Panc1 (cell line): ENCODE measurements around the gene DYNC2I2. TPM values are rescaled to one million over a fixed set of nuclear protein-coding genes. Genes with fewer than 3 reads are reported as not detected.

Experiments used
- ATAC-seq: fragments of 200-7000 bp; cut with Tn5 transposase; 2 replicates; pipeline ENCODE4 v1.9.1; 2020; ENCODE audit warnings: mild to moderate bottlenecking, moderate library complexity
- BruUV-seq: library from RNA; stranded (reverse); fragments of 400-500 nt; replicated peaks from 2 replicates; lab custom pipeline; 2021; lab: Mats Ljungman, UMichigan
- CTCF ChIA-PET: fragments of 300-600 bp; sonication (Branson Sonifier 250); formaldehyde crosslinking; loops from one replicate; lab custom pipeline; 2022; ENCODE audit warnings: antibody characterized with exemption; lab: Charles Lee
- POLR2A ChIA-PET: fragments of 300-600 bp; sonication (Branson Sonifier 250); formaldehyde crosslinking; loops from one replicate; lab custom pipeline; 2022; ENCODE audit warnings: antibody characterized with exemption; lab: Charles Lee
- DNase-seq: peaks from one replicate; pipeline ENCODE4 v3.0.0-alpha.2; 2010; ENCODE audit warnings: low read depth, low spot score
- H3K27ac ChIP-seq: 2 replicates; pipeline ENCODE4 v1.5.1; 2011; ENCODE audit warnings: mild to moderate bottlenecking, low read length, inconsistent platforms
- H3K27me3 ChIP-seq: fragments of 200-500 bp; sonication (Bioruptor generic); 2 replicates; pipeline ENCODE4 v1.6.0; 2014; ENCODE audit warnings: low read length, inconsistent platforms; ENCODE audit not compliant: control insufficient read depth, insufficient read depth
- H3K36me3 ChIP-seq: fragments of 200-500 bp; sonication (Bioruptor generic); 2 replicates; pipeline ENCODE4 v1.5.1; 2014; ENCODE audit warnings: inconsistent platforms, mild to moderate bottlenecking, low read length, moderate library complexity; ENCODE audit not compliant: control insufficient read depth, insufficient read depth
- H3K4me1 ChIP-seq: 2 replicates; pipeline ENCODE4 v1.5.1; 2011; ENCODE audit warnings: inconsistent platforms, mild to moderate bottlenecking, low read length, moderate library complexity; ENCODE audit not compliant: control insufficient read depth, insufficient read depth
- H3K4me3 ChIP-seq, 2 experiments: 2 replicates each; pipeline ENCODE4 v1.5.1; 2011 to 2012; ENCODE audit warnings: low read depth in 2 of 2, low read length in 2 of 2, mild to moderate bottlenecking in 2 of 2, inconsistent platforms in 1 of 2, moderate library complexity in 1 of 2
- H3K9me3 ChIP-seq: fragments of 200-500 bp; sonication (Bioruptor generic); 2 replicates; pipeline ENCODE4 v1.5.1; 2014; ENCODE audit warnings: low read depth, mild to moderate bottlenecking, inconsistent platforms, low read length, moderate library complexity; ENCODE audit not compliant: control insufficient read depth, insufficient read depth
- CTCF ChIP-seq: fragments of 450-650 bp; IDR thresholded peaks from 2 replicates; pipeline ENCODE4 v1.5.1; 2017; ENCODE audit warnings: mild to moderate bottlenecking
- POLR2AphosphoS5 ChIP-seq: IDR thresholded peaks from 2 replicates; pipeline ENCODE4 v1.6.1; 2012; ENCODE audit warnings: mild to moderate bottlenecking, low read depth, low read length, moderate library complexity
- REST ChIP-seq, 2 experiments: IDR thresholded peaks; 2 replicates each; pipeline ENCODE4 v1.6.1; 2011 to 2012; ENCODE audit warnings: low read depth in 2 of 2, control low read depth in 1 of 2, low read length in 1 of 2, mild to moderate bottlenecking in 1 of 2, moderate library complexity in 1 of 2; ENCODE audit not compliant: insufficient read depth in 1 of 2
- SIN3A ChIP-seq: IDR thresholded peaks from 2 replicates; pipeline ENCODE4 v1.6.1; 2012; ENCODE audit warnings: low read depth, mild to moderate bottlenecking, low read length, moderate library complexity, borderline replicate concordance; ENCODE audit not compliant: insufficient read depth
- TCF7L2 ChIP-seq: IDR thresholded peaks from 2 replicates; pipeline ENCODE4 v1.6.1; 2011; ENCODE audit warnings: mild to moderate bottlenecking, low read depth, low read length, inconsistent platforms
- in situ Hi-C: cut with HindIII; loops from 2 replicates; pipeline ENCODE4 v1.10.0; 2016; ENCODE audit warnings: low sequenced_read_pairs, low pct_unique_long_range_greater_than_20kb
- intact Hi-C: fragments of 100-400 bp; cut with micrococcal nuclease; formaldehyde crosslinking; loops from one replicate; pipeline ENCODE4 v1.10.0; 2022; ENCODE audit not compliant: unreplicated experiment
- total RNA-seq: library from RNA; stranded (reverse); gene quantifications from one replicate; pipeline ENCODE4 v1.2.1, GENCODE V29; 2021; ENCODE audit not compliant: unreplicated experiment

Gene DYNC2I2
- total RNA-seq, 1 experiment from 2014 or later: 78.1 TPM

- ChIA-PET CTCF (no interaction called here), POLR2A (no interaction called here)
- H3K27ac ChIP-seq: peak overlapping the region; percentile 77
- no TSS peak for BruUV-seq
- no peaks in the 10 kb centered on the region; the same call in 1 of the 2 replicates for H3K36me3 ChIP-seq
- peak; percentile 46 for ATAC-seq
- H3K9me3 ChIP-seq: no peaks in the 10 kb centered on the region
- in situ Hi-C loops: no loop called here
- TF ChIP-seq TCF7L2: no peak
- no peak for TF ChIP-seq CTCF
- TF ChIP-seq SIN3A: no peak
- TF ChIP-seq REST (IDR thresholded peaks at IDR 0.05; ENCODE audit: insufficient read depth in 1 of 2, low read depth in 2 of 2, low read length in 1 of 2): no peak
- no peak for TF ChIP-seq POLR2AphosphoS5
- H3K4me3 ChIP-seq: peak overlapping the region; percentile 62 to 64
- peaks cover 3% of the 10 kb centered on the region; the same call in 1 of the 2 replicates for H3K4me1 ChIP-seq
- intact Hi-C loops: no loop called here
- no peaks in the 10 kb centered on the region for H3K27me3 ChIP-seq
- no peak for DNase-seq
Observed at GRCh38 chr9:128702949-128703615, 46.4 kb upstream of the DYNC2I2 start.

- ChIA-PET POLR2A (no interaction called here), CTCF (interaction anchor here (0.6 kb wide), 1 partner anchor 34 kb away, joined by 3 read pairs; no protein-coding TSS in a partner anchor)
- in situ Hi-C loops: no loop called here
- peak; percentile 91 for ATAC-seq
- no peaks in the 10 kb centered on the region; the same call in 1 of the 2 replicates for H3K36me3 ChIP-seq
- peak within 1 kb of the TSS; percentile 77 for H3K27ac ChIP-seq
- no peak for DNase-seq
- intact Hi-C loops: no loop called here
- no peaks in the 10 kb centered on the region for H3K27me3 ChIP-seq
- peak; percentile 42; the same call in 1 of the 2 replicates for TF ChIP-seq SIN3A
- peak; percentile 41; the same call in 1 of the 2 replicates for TF ChIP-seq POLR2AphosphoS5
- peak; percentile 95 for TF ChIP-seq CTCF
- TF ChIP-seq REST (IDR thresholded peaks at IDR 0.05; ENCODE audit: insufficient read depth in 1 of 2, low read depth in 2 of 2, low read length in 1 of 2): no peak
- no peaks in the 10 kb centered on the region for H3K9me3 ChIP-seq
- H3K4me1 ChIP-seq: peaks cover 3% of the 10 kb centered on the region
- H3K4me3 ChIP-seq: peak within 1 kb of the TSS; percentile 62 to 64
- BruUV-seq: no TSS peak
Observed at GRCh38 chr9:128702445-128702948, 45.9 kb upstream of the DYNC2I2 start, which contains the start of gene PKN3. PKN3 (plus strand) TSS chr9:128702503; CDS start chr9:128702916, 413 bp downstream.
